ENCODE measurements around the gene PHLDA2. TPM values are rescaled to one million over a fixed set of nuclear protein-coding genes. Genes with fewer than 3 reads are reported as not detected.

PHLDA2 gene
- total and polyA plus RNA-seq, 8 donors, result 0.16 to 9.0 (median 2.6) TPM

DNA sequence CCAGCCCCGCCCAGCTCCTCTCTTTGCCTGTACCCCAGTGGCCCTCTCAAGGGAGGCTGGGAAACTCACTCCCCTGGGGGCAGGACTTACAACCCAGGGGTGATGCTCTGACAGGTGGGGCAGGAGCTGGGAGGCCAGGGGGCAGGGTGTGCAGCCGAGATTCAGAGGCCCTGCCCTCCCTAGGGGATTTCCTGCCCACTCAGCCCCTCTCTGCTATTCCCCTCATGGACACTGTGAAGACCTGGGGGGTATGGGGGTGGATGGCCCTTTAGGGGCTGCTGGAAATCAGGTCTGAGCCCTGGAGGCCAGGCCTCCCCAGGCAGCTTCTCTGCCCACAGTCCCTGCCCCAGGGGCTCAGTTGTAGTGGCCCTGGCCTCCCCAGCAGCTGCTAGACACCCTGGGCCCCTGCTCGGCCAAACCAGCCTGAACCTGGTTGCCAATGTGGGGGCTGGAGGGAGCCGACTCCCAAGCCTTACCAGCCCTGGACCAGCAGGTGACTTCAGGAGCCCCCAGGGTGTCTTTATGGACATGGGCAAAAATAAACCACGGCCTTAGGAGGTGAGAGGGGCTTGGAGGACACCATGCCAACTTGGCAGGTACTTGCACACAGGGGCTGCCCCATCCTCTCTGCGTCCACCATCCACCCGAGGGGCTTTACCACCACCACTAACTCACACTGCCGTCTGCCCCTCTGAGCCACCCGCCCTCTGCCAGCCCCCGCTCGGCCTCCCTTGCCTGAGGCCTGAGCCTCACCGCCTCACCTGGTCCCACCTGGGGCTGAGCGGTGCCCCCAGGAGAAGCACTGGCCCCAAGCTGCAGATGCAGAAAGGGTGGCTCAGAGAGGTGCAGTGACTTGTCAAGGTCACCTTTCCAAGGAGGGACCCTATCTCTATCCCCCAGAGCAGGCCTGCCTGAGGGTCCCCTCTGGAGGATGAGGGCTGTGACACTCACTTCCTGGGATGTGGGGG, 2.8 kb upstream of the PHLDA2 start:
- peaks cover 0 to 9% (median 6%) of the 10 kb centered on the region in 3 donors for H3K4me1 ChIP-seq
- no peak overlapping the region for H3K27ac ChIP-seq
- no peaks in the 10 kb centered on the region for H3K9me3 ChIP-seq
- FAIRE-seq (no peak), ATAC-seq (no peak), DNase-seq (peak in 3 of 6 donors; percentile 4 to 29 (median 15))
- no peak for TF ChIP-seq CTCF (IDR thresholded peaks at IDR 0.05)
- WGBS, 2 donors, result 66 to 73% methylated on average over 13 of the region's 13 CpGs
- no peaks in the 10 kb centered on the region for H3K36me3 ChIP-seq
- H3K27me3 ChIP-seq, result no peaks in the 10 kb centered on the region
- intact Hi-C loops (cut with DNase I), result no loop called here
- H3K4me3 ChIP-seq, result no peak overlapping the region

GRCh38 chr11:2931420-2931746, 2.2 kb upstream of the PHLDA2 start:
- 47 to 67% methylated on average over 4 of the region's 4 CpGs for WGBS, 2 donors
- TF ChIP-seq CTCF (IDR thresholded peaks at IDR 0.05), result no peak
- H3K4me1 ChIP-seq, result peaks cover 0 to 9% (median 6%) of the 10 kb centered on the region in 3 donors
- ATAC-seq (no peak), FAIRE-seq (no peak), DNase-seq (no peak)
- H3K36me3 ChIP-seq, result no peaks in the 10 kb centered on the region
- H3K9me3 ChIP-seq, result no peaks in the 10 kb centered on the region
- H3K4me3 ChIP-seq, result no peak overlapping the region
- intact Hi-C loops (cut with DNase I), result no loop called here
- no peak overlapping the region for H3K27ac ChIP-seq
- no peaks in the 10 kb centered on the region for H3K27me3 ChIP-seq

DNA sequence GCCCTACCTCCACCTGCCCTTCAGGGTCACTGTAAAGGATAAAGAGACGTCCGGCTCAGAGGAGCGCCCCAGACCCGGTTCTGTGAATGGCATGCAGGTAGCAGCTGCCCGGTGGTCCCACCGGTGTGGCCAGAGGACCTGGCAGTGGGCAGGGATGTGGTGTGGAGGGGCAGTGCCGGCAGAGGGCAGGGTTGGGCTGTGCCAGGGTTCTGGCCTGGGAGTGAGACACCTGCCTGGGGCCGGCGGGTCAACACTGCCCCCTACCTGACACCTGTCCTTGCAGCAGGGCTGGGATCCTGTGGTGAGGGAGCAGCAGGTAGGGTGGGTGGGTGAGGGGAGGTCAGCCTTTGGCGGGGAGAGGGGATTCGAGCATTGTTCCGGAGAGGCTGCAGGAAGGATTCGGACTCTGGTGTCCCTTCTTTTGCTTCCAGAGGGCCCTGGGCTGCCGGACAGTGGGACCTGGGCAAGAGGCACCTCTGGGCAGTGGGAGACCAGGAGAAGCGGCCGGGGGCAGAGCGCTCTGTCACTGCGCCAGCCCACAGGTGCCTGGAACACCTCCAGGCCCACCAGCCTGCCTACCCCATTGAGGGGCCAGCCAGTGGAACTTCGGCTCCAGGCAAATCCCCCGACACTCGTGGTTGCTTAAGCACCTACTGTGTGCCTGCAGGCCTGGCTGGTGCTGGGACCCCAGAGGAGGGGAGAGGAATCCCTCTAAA, 1.6 kb upstream of the PHLDA2 start:
- no peaks in the 10 kb centered on the region for H3K27me3 ChIP-seq
- H3K36me3 ChIP-seq, result no peaks in the 10 kb centered on the region
- ATAC-seq (peak; percentile 76 to 88 (median 86)), DNase-seq (peak; percentile 87 to 96 (median 92)), FAIRE-seq (no peak)
- peaks cover 0 to 9% (median 6%) of the 10 kb centered on the region in 3 donors for H3K4me1 ChIP-seq
- TF ChIP-seq CTCF (IDR thresholded peaks at IDR 0.05), result peak; percentile 61 to 83 (median 76)
- intact Hi-C loops (cut with DNase I), result no loop called here
- 24 to 31% methylated on average over 18 to 21 of the region's 21 CpGs for WGBS, 2 donors
- peak overlapping the region; percentile 8 to 71 (median 33) for H3K4me3 ChIP-seq
- H3K9me3 ChIP-seq, result no peaks in the 10 kb centered on the region
- peak overlapping the region in 3 of 4 donors; percentile 55 to 70 (median 68) for H3K27ac ChIP-seq

GRCh38 chr11:2929950-2930703, 907 bp upstream of the PHLDA2 start:
- no peak for FAIRE-seq
- intact Hi-C loops (cut with DNase I), result no loop called here
- Histone ChIP-seq H3K4me1 (peaks cover 0 to 9% (median 6%) of the 10 kb centered on the region in 3 donors), H3K9me3 (no peaks in the 10 kb centered on the region), H3K27me3 (no peaks in the 10 kb centered on the region), H3K27ac (peak overlapping the region in 3 of 4 donors; percentile 55 to 70 (median 68)), H3K4me3 (peak overlapping the region; percentile 8 to 71 (median 33)), H3K36me3 (no peaks in the 10 kb centered on the region)
- TF ChIP-seq CTCF (IDR thresholded peaks at IDR 0.05), result no peak
- peak; percentile 20 to 37 (median 32) for ATAC-seq
- peak; percentile 43 to 78 (median 64) for DNase-seq
- WGBS, 2 donors, result 5 to 6% methylated on average over 47 of the region's 47 CpGs
